ACHN (cell line): ENCODE data around the gene FAM131B.

ENCODE experiments used
- DNase-seq: peaks from one replicate; pipeline ENCODE4 v3.0.0-alpha.2; 2015
- in situ Hi-C: cut with HindIII; loops from 2 replicates; pipeline ENCODE4 v1.10.0; 2017; ENCODE audit warnings: low sequenced_read_pairs, low pct_ligation_motif_present, low pct_unique_long_range_greater_than_20kb

FAM131B gene

GRCh38 chr7:143303733-143304132 is 58.8 kb downstream of the FAM131B start:
- no peak for DNase-seq
- in situ Hi-C loops, result no loop called here
